ENCODE measurements around the gene RPH3AL.

- TF ChIP-seq CTCF (conservative IDR thresholded peaks at IDR 0.05; ENCODE audit: low read depth, low read length), result no peak
- no peak for TF ChIP-seq EZH2 (IDR thresholded peaks at IDR 0.05; ENCODE audit: low read length, unreplicated experiment)
These were observed 175.5 kb downstream of the RPH3AL start for GRCh38 chr17:177155-177554.

Data from PC-3 (cell line).